Upper lobe of left lung (tissue), 4 donors: ENCODE measurements around the gene LMCD1.

Source experiments
- POLR2A ChIP-seq, 4 donors: fragments of 450-650 bp; IDR thresholded peaks; one replicate each; pipeline ENCODE4 v1.5.1; 2016 to 2017; ENCODE audit warnings: antibody characterized with exemption in 4 of 4, mild to moderate bottlenecking in 2 of 4
- TF ChIP-seq, protein P1 (sequence below), 6 experiments: fragments of 450-650 bp in 4 of 6; fragments of 200-600 bp in 2 of 6; sonication (generic) in 2 of 6; IDR thresholded peaks; one replicate each; pipeline ENCODE4 v1.5.1; 2016 to 2019; ENCODE audit warnings: antibody characterized with exemption in 6 of 6

DNA sequence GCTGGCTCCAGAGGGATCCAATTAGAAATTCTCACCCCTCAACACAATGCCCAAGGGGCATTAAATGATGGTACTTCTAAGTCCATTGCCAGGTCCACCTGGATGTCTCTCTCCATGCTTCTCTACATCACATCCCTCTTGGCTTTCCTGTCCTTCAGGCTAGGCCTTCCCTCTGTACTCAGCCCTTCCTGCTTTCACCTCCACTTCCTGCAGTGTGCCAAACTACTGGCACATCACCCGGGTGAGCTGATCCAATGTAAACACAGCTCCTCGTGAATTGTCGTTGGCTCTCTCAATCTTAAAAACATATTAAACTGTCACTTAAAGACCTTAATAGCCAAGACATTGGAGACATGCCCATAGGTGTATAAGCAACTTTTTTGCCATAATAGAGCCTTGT lies 4.0 kb downstream of the LMCD1 start:
- TF ChIP-seq, protein P1, sequence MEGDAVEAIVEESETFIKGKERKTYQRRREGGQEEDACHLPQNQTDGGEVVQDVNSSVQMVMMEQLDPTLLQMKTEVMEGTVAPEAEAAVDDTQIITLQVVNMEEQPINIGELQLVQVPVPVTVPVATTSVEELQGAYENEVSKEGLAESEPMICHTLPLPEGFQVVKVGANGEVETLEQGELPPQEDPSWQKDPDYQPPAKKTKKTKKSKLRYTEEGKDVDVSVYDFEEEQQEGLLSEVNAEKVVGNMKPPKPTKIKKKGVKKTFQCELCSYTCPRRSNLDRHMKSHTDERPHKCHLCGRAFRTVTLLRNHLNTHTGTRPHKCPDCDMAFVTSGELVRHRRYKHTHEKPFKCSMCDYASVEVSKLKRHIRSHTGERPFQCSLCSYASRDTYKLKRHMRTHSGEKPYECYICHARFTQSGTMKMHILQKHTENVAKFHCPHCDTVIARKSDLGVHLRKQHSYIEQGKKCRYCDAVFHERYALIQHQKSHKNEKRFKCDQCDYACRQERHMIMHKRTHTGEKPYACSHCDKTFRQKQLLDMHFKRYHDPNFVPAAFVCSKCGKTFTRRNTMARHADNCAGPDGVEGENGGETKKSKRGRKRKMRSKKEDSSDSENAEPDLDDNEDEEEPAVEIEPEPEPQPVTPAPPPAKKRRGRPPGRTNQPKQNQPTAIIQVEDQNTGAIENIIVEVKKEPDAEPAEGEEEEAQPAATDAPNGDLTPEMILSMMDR (IDR thresholded peaks at IDR 0.05) = no peak
- no peak for TF ChIP-seq POLR2A (IDR thresholded peaks at IDR 0.05)
